ENCODE measurements around the gene GP1BB. TPM values are rescaled to one million over a fixed set of nuclear protein-coding genes. Genes with fewer than 3 reads are reported as not detected.

Gene GP1BB
- total and polyA plus RNA-seq, 2 of the 4 experiments (the other 2 are of a cell fraction) = 0.18 to 1.5 TPM

DNA sequence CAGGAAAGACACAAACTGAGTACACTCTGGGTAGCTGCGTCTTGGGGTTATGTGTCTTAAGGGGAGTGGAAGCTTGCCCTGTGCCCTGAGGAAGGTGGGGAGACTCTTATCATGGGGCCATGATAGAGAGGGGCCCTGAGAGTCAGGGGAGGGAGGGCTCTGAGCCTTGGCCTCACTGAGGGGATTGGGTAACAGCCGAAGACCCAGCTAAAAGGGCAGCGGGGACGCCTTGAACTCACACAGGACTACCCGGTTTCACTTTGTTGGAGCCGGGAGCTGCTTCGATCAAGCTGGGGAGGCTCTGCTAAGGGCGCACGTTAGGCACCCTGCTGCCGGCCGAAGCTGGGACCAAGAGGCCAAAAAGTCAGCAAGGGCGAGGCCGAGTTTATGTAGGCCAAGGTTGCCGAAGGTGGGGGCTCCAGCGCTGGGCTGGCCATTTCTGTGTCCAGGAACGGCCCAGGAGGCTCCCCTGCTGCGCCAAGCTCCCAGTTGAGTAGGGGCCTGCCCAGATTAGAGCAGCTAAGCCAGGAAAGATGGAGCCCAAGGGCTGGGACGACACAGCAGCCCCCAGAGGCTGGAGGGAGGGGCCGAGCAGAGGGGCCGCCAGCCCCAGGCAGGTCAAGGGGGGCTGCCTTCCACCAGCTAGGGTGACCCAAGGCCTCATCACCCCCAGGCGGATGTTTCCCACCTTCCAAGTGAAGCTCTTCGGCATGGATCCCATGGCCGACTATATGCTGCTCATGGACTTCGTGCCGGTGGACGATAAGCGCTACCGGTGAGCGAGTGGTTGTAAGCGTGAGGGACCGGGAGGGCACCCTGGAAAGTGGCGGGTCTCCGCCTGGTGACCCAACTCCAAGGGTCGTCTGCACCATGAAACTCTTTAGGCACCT is 39.5 kb downstream of the GP1BB start:
- Histone ChIP-seq H3K27ac (ENCODE audit: insufficient read depth, low read length) (no peak overlapping the region), H3K79me1 (ENCODE audit: low read depth in 1 of 2, low read length in 2 of 2) (no peaks in the 10 kb centered on the region), H2AK5ac (ENCODE audit: low read depth, low read length) (no peak overlapping the region), H2BK20ac (ENCODE audit: low read depth, low read length) (no peak overlapping the region), H2AK9ac (replicated peaks; ENCODE audit: low read depth, low read length, poor library complexity) (peak overlapping the region; percentile 42), H3K36me3 (ENCODE audit: control insufficient read depth, insufficient read depth, low read length) (no peaks in the 10 kb centered on the region), H3K9me3 (ENCODE audit: control insufficient read depth, insufficient read depth, low read length) (peaks cover 4% of the 10 kb centered on the region; the same call in 1 of the 2 replicates), H4K8ac (ENCODE audit: low read depth in 2 of 2, low read length in 2 of 2) (no peak overlapping the region), H3K4me2 (ENCODE audit: low read depth, low read length) (no peak overlapping the region), H2AFZ (replicated peaks; ENCODE audit: low read length, poor library complexity) (no peak overlapping the region), H2BK15ac (ENCODE audit: low read depth, low read length) (no peak overlapping the region), H3K9me1 (ENCODE audit: insufficient read depth, low read length) (no peaks in the 10 kb centered on the region), H3K4me3 (ENCODE audit: insufficient read depth, low read depth, low read length) (no peak overlapping the region), H3K4me1 (ENCODE audit: control insufficient read depth, insufficient read depth, low read length) (peaks cover 4% of the 10 kb centered on the region; the same call in 1 of the 2 replicates), H4K20me1 (ENCODE audit: insufficient read depth, low read length) (no peaks in the 10 kb centered on the region; the same call in 1 of the 2 replicates), H3K4ac (ENCODE audit: low read depth, low read length) (no peak overlapping the region), H3K56ac (ENCODE audit: extremely low read depth, insufficient read depth, low read length) (no peak overlapping the region), H4K5ac (ENCODE audit: low read depth, low read length) (no peak overlapping the region), H2BK120ac (ENCODE audit: low read depth, low read length) (no peak overlapping the region), H2BK5ac (ENCODE audit: low read depth, low read length, poor library complexity, severe bottlenecking) (no peak overlapping the region), H3K18ac (ENCODE audit: low read depth, low read length) (no peak overlapping the region), H3K9ac (ENCODE audit: low read depth, low read length) (no peak overlapping the region), H4K91ac (ENCODE audit: insufficient read depth, low read depth, low read length) (no peak overlapping the region), H3K23ac (ENCODE audit: low read depth, low read length) (no peak overlapping the region), H3K14ac (replicated peaks; ENCODE audit: low read depth, low read length) (no peak overlapping the region), H3K27me3 (ENCODE audit: control insufficient read depth, insufficient read depth, low read length) (peaks cover 94% of the 10 kb centered on the region)
- no TSS peak for BruUV-seq (replicated peaks)
- TF ChIP-seq, protein P1, sequence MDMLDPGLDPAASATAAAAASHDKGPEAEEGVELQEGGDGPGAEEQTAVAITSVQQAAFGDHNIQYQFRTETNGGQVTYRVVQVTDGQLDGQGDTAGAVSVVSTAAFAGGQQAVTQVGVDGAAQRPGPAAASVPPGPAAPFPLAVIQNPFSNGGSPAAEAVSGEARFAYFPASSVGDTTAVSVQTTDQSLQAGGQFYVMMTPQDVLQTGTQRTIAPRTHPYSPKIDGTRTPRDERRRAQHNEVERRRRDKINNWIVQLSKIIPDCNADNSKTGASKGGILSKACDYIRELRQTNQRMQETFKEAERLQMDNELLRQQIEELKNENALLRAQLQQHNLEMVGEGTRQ (IDR thresholded peaks at IDR 0.05; ENCODE audit: low read depth, low read length) = no peak
- TF ChIP-seq MAZ (IDR thresholded peaks at IDR 0.05; ENCODE audit: borderline replicate concordance, low read depth, low read length) = no peak
- no peak for TF ChIP-seq RAD21 (IDR thresholded peaks at IDR 0.05; ENCODE audit: low read length)
- intact Hi-C loops (cut with micrococcal nuclease) = no loop called here
- POLR2A ChIA-PET (ENCODE audit: unreplicated experiment) = interaction anchor here (0.5 kb wide), 1 partner anchor 87 kb away, joined by 4 read pairs; no protein-coding TSS in a partner anchor
- CTCF ChIA-PET = interaction anchor here (0.6 kb wide), 1 partner anchor 38 kb away, joined by 3 read pairs; no protein-coding TSS in a partner anchor
- dilution Hi-C loops (cut with HindIII; ENCODE audit: low sequenced_read_pairs, unreplicated experiment) = no loop called here
- no peak for DNase-seq
- in situ Hi-C loops (cut with MboI; ENCODE audit: low sequenced_read_pairs) = no loop called here
- ATAC-seq (ENCODE audit: low read depth) = no peak
- whole genome bisulfite sequencing, 2 experiments (ENCODE audit: extremely low coverage in 2 of 2, insufficient read length in 1 of 2) = 68% methylated on average over 17 of the region's 34 CpGs; no CpG with 5 or more reads in 1 of the 2 experiments

All from IMR-90 (cell line).